H7 (cell line): ENCODE results near the gene FICD. TPM values are rescaled to one million over a fixed set of nuclear protein-coding genes. Genes with fewer than 3 reads are reported as not detected.

ENCODE experiments used
- DNase-seq: peaks from one replicate; pipeline ENCODE4 v3.0.0; 2012
- H3K27me3 ChIP-seq: 2 replicates; pipeline ENCODE4 v1.6.0; 2011; ENCODE audit warnings: mild to moderate bottlenecking, low read length; ENCODE audit not compliant: control insufficient read depth, insufficient read depth
- H3K36me3 ChIP-seq: replicated peaks from 2 replicates; pipeline ENCODE4 v1.5.1; 2011; ENCODE audit warnings: low read length; ENCODE audit not compliant: control insufficient read depth, insufficient read depth
- H3K4me3 ChIP-seq: 2 replicates; pipeline ENCODE4 v1.5.1; 2011; ENCODE audit warnings: low read depth, mild to moderate bottlenecking, control low read depth, low read length, moderate library complexity; ENCODE audit not compliant: insufficient read depth
- total RNA-seq: library from RNA; depleted of rRNA; stranded (reverse); fragments of >200 nt; shearing (Covaris generic); gene quantifications from 2 replicates; pipeline ENCODE4 v1.2.3, GENCODE V29; 2014; rRNA removed

Gene FICD
- total RNA-seq, 1 experiment from 2014 or later: 4.4 TPM

- Histone ChIP-seq H3K27me3 (no peaks in the 10 kb centered on the region), H3K4me3 (peak overlapping the region; percentile 83), H3K36me3 (peaks cover 37% of the 10 kb centered on the region)
- DNase-seq: peak; percentile 92
Observed at GRCh38 chr12:108563136-108563803, 48.2 kb downstream of the FICD start.

GRCh38 chr12:108563804-108564151 lies 48.7 kb downstream of the FICD start:
- Histone ChIP-seq H3K4me3 (no peak overlapping the region), H3K27me3 (no peaks in the 10 kb centered on the region), H3K36me3 (peaks cover 39% of the 10 kb centered on the region)
- no peak for DNase-seq

GRCh38 chr12:108564724-108565123 lies 49.6 kb downstream of the FICD start:
- DNase-seq: no peak
- peaks cover 39% of the 10 kb centered on the region for H3K36me3 ChIP-seq
- H3K4me3 ChIP-seq: no peak overlapping the region
- no peaks in the 10 kb centered on the region for H3K27me3 ChIP-seq

- H3K27me3 ChIP-seq: no peaks in the 10 kb centered on the region
- H3K4me3 ChIP-seq: no peak overlapping the region
- H3K36me3 ChIP-seq: peaks cover 39% of the 10 kb centered on the region
- no peak for DNase-seq
Observed at GRCh38 chr12:108565146-108565545, 50.1 kb downstream of the FICD start.

GRCh38 chr12:108565976-108566375 lies 50.9 kb downstream of the FICD start:
- no peak for DNase-seq
- Histone ChIP-seq H3K4me3 (no peak overlapping the region), H3K36me3 (peaks cover 39% of the 10 kb centered on the region), H3K27me3 (no peaks in the 10 kb centered on the region)

GRCh38 chr12:108566452-108566851 lies 51.4 kb downstream of the FICD start:
- no peak for DNase-seq
- Histone ChIP-seq H3K4me3 (no peak overlapping the region), H3K36me3 (peaks cover 39% of the 10 kb centered on the region), H3K27me3 (no peaks in the 10 kb centered on the region)

- H3K36me3 ChIP-seq: peaks cover 39% of the 10 kb centered on the region
- no peaks in the 10 kb centered on the region for H3K27me3 ChIP-seq
- no peak overlapping the region for H3K4me3 ChIP-seq
- no peak for DNase-seq
Observed at GRCh38 chr12:108567406-108568337, 52.6 kb downstream of the FICD start.

GRCh38 chr12:108568338-108569154 lies 53.5 kb downstream of the FICD start:
- no peak for DNase-seq
- Histone ChIP-seq H3K4me3 (no peak overlapping the region), H3K36me3 (peaks cover 39% of the 10 kb centered on the region), H3K27me3 (no peaks in the 10 kb centered on the region)

Other genes with a start within 250 kb of the FICD start
- 0.92 and 1.8 TPM in 2 replicates for gene CMKLR1, start 176.0 kb upstream of the FICD start, total RNA-seq
- 89.7 and 124 TPM in 2 replicates for gene SART3, start 45.9 kb downstream of the FICD start, total RNA-seq
- 89.3 and 97.3 TPM in 2 replicates for gene ISCU, start 47.3 kb downstream of the FICD start, total RNA-seq
- 0.24 and 0.85 TPM in 2 replicates for gene TMEM119, start 82.8 kb downstream of the FICD start, total RNA-seq
- gene SELPLG, start 118.6 kb downstream of the FICD start, total RNA-seq: 0.10 and 0.15 TPM in 2 replicates
- gene CORO1C, start 216.2 kb downstream of the FICD start, total RNA-seq: 52.2 and 55.5 TPM in 2 replicates